NCI-H128 (cell line): ENCODE data around the gene C1orf74.

ENCODE experiments used
- DNase-seq: peaks from one replicate; lab custom pipeline; 2025; ENCODE audit not compliant: unreplicated experiment; lab: John Stamatoyannopoulos, UW

Gene C1orf74

DNA sequence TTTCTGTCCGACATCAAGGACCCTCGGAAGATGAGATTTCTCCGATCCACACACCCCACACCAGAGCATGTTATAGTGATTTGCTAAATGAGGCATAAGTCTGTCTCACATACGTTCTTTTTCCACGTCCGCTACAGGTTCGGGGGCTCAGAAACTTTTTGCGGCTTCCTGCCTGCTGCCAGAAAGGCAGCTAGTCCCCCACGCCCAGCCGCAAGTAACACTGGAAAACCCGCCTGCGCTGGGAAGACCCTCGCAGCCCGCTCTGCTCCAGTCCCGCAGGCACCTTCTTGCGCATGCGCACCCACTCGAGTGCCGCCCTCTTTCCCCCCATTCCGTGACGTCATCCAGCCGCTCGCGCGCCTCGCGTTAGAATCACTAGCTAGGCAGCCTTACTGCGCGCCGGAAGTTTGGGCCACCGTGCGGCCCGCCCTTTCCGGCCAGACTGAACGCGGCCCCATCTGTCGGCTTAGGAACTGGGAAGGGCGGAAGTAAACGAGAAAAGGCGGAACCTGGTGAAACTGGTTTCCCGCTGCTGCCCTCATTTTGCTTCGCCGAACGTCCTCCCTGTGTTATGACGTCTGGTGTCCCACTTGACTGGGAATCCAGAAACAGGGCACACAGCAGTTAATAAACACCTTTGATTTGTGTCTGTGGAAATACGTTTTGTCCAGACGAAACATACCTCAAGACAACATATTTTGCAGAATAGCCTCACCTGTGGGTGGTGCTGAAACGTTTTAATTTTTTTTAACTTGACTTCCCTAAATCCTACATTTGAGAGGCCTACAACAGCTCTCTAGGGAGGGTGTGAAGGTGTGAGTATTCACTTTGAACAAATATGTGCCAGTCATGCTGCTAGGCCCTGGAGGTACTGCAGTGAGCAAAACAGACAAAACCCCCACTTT lies at the start of gene C1orf74:
C1orf74 (minus strand) TSS at position 295 of the 905 bp plus-strand sequence. CDS start 925 bp downstream, outside the sequence.
- peak; percentile 98 for DNase-seq

DNA sequence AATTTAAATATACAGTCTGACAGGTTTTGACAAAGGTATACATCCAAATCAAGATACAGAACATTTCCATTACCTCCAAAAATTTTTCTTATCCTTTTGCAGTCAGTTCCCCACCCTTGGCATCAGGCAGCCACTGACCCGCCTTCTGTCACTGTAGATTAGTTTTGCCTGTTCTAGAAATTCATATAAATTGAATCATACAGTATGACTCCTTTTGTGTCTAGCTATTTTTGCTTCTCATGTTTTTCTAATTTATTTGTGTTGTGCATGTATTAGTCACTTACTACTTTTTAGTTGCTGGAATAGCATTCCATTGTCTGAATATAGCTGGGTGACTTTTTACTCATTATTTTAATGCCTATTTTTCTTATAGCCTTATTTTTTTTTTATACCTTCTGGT lies 47.3 kb upstream of the C1orf74 start:
- no peak for DNase-seq

DNA sequence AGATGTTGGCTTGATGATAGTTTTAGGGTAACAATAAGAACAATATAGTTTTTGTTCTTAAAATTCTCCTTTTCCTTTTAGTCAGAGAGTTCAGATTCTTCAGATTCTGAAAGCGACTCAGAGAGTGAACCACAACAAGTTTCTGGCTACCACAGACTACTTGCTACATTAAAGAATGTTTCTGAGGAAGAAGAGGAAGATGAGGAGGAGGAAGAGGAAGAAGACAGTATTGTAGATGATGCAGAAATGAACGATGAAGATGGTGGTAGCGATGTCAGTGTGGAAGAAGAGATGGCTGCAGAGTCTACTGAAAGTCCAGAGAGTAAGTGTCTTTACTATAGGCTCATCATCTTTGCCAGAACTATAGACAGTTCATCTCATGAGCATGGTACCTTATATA lies 46.4 kb upstream of the C1orf74 start:
- DNase-seq = no peak

DNA sequence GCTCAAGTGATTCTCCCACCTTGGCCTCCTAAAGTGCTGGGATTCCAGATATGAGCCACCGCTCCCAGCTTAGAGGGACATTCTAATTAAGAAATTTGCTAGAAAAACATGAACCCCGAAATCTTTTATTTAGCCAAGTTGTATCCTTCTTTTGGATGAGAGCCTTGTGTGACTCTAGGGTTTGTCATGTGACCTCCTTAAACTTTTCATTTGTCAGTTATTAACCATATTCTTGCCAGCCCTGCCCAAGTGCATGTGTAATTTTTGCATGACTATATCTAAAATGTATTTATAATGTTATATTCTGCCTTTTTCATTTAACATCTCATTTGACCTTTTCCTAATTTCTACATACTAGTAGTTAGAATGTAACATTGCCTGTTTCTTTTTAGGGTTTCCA lies 45.4 kb upstream of the C1orf74 start:
- no peak for DNase-seq

DNA sequence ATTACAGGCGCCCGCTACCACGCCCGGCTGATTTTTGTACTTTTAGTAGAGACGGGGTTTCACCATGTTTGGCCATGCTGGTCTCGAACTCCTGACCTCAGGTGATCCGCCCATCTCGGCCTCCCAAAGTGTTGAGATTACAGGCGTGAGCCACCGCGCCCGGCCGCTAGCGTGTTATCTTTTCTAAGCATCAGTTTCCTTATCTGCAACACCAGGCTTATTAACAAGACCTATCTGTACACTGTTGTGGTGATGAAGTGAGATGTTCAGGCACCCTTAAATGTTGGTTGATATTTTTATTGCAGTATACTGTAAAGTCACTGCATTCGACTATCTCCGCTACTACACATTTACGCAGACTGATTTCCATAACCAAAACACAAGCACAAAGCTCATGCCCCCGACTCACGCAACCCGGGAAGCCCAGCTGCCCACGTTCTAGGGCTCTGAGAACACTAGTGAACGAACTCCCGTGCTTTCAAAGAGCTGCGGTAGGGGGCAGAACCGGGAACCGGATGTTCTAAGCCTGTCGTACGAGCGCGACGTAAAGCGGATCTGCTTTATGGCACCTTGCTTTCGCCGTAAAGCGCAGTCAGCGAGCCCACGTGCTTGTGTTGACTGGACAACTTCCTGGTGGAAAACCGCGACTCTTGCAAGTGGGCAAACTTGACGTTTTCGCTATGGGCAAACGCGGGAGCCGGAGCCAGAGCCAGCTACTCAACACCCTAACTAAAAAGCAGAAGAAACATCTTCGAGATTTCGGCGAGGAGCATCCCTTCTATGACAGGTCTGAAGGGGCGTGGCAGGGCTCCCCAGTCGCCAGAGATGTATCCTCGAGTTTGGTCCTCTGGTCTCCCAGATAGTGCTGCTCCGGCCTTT lies 43.3 kb upstream of the C1orf74 start, which contains the start of gene UTP25:
UTP25 (plus strand) TSS at position 589 of the 879 bp plus-strand sequence; CDS start at position 681, 92 bp downstream.
- peak; percentile 94 for DNase-seq

DNA sequence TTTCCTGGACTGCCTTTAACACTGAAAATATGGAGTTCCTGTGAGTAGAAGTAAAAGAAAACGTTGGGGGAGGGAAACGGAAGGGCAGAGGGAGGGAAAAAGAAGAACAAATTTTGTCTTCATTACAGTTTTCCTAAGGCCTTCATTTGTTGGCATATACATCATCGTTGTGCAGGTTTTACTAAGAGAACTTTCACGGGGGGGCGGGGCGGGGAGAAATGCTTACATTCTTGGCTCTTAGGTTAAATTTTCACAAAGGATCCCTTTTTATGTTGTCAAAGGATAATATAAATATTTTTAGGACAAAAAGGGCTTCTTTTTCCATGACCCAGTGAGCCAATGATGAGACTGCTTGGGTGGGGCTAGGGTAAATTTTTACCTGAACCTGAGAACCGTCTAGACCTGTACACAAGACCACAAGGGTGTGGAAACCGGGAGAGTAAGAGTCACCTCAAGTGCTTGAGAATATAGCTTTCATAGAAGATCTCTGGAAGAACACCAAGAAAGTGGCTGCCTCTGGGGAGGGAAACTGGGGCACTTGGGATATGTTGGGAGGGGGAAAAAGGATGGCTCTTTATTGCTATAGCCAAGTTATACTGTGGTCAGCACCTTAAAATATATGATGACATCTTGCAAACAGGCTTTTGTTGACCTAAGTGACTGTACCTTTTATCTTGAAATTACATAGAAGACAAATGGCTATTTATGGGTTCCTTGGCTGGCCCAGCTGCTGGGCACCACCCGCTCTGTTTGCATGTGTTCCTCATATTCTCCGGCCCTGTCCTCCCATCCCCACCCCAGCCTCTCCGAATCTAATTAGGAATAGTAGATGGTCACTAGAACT lies 41.5 kb upstream of the C1orf74 start:
- no peak for DNase-seq

DNA sequence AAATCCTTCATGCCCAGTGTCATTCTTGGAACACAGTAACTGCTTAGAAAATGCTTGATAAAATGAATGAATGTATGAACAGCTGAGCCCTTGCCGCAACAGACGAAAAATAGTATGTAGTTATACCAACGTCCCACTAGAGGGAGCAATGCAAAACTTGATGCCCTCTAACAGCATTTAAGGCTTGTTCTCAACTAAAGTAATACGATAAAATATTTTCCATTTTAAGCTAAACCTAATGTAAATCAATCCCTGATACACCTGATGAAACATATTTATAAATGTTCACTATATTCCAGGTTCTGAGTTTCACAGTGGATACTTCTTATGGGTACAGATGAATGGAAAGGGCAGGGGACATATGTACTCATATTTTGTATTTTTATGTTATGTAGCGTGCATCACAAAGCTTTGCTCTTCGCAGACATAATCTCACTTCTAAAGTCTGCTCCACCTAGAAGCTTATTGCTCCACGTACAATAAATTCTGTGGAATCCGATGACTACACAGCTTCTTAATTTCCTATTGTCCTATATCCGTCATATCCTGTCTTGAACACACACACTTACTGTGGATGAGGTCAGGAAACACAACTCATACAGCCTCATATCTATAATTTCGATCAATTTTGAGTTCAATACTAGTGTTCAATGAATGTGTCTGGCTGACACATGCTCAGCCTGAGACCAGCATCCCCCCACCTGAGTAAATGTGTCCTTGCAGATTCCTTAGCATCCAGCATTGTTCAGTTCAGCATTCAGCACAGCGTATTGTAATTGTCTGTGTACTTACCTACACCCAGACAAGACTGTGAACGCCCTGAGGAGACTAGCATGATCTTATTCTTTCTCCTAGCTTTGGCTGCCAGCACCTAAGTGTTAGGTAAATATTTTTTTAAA lies 39.0 kb upstream of the C1orf74 start:
- DNase-seq = peak; percentile 10

DNA sequence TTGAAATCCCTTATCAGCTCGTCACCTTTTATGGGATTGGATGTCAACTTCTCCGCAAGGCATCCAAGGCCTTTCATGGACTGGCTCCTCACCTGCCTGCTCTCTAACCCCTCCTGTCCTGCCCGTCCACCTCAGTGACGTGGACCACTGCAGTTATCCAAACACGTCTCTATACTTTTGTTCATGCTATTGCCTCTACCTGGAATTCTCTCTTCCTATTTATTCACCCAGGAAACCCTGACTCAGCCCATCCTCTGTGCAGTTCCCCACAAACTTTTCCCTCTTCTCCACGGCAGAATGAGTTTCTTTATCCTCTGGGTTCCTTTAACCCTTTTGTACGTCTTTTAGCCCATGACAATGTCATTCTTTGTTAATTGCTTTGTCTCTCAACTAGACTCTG lies 38.3 kb upstream of the C1orf74 start:
- DNase-seq = no peak

DNA sequence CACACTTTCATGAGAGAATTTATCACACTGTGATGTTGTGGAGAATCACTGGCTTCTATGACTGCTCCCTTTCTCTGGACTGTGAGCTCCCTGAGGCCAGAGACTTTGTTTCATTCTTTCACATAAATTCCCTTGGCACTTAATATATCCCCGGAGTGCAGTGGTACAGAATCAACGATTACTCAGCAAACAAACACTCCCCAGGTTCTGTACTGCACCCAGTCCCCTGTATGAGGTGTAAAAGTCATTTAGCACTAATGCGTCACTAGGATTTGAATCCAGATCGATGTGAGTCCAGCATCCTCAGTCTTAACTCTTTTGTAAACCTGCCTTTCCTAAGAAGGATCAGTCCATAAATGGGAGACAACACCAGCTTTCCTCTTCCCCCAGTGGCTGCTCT lies 36.6 kb upstream of the C1orf74 start:
- DNase-seq = no peak

DNA sequence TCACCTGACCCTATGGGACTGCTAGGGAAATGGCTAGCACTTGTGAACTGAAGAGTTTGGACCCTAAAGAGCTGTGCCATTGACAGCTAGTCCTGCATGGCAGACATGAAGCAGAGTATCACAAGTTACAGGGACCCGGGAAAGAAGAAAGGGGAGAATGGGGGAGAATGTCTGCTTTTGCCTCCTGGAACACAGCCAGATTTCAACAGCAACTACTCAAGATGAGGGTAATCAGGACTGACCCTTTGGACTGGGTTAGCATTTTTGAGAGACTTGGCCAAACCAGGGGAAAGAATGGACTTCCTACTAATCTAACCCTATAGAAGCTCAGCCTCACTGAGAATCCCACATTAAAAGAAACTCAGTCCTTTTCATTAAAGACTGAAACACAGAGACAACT lies 34.7 kb upstream of the C1orf74 start:
- no peak for DNase-seq

DNA sequence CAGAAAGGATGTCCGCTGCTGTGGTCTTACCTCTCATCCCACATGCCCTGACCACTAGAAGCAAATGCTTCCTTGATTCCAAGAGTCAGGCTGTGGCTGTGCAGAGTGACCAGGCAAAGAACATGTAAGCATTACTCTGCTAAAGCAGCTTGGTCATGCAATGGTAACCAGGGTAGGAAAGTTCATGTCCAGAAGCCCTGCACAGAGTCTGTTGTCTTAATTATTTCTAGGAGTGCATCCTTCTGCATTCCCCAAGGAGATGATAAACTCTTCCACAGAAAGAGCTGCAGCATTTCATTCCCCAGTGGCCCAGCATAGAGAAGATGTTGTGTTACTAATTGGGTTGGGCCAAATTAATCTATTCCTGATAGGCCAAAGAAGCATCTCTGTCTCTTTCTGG lies 33.3 kb upstream of the C1orf74 start:
- DNase-seq = no peak

DNA sequence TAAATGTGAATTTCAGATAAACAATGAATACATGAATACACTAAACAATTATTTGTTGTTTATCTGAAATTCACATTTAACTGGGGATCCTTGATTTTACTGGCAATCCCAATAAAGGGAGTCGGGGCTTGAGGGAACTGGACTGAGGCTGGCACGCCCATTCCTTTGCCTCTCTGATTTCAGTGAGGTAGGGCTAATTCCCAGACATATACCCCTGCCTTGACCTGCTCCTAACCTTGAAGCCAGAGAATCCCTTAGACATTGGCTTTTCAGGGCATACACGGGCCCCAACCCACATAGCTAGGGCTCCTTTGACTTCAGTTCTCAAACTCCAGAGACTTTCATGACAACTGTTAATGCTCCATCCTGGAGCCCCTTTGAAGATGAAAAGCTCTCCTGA lies 32.6 kb upstream of the C1orf74 start:
- no peak for DNase-seq

DNA sequence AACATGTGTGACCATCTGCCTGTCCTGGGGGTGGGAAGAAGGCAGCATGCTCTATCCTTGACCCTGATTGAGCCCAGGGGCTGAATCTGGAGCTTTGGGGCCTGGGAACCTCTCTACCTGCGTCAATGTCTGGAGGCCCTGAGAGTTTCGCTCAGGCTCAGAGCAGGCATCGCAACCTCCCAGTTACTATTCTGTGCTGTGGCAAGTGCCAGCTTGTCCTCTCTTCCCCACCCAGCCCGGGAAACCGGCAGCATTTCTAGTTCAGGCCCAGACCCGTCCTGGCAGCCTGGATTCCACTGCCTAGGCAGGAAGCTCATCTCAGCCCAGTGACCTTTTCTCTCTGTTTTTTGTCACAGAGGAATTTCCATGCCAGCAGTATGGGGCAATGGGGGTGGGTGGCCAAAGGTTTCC lies 31.6 kb upstream of the C1orf74 start:
- no peak for DNase-seq

DNA sequence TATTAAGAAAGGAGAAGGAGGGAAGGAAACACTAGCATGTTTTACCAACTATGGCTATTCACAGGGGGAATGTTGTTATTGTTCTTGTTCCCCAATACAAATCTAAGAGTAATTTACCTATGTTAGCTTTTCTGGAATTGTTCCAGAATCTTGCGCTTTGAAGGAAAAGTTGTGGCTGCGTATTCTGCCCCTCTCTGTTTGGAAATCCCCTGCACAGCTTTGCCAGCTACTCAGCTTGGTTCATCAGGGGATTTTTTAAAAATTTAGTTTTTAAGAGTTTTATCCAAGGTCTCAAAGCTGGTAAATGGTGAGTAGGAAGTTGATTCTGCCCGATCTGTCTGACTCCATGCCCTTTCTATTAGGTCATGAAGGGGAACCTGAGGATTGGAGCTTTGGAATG lies 31.1 kb upstream of the C1orf74 start:
- no peak for DNase-seq

DNA sequence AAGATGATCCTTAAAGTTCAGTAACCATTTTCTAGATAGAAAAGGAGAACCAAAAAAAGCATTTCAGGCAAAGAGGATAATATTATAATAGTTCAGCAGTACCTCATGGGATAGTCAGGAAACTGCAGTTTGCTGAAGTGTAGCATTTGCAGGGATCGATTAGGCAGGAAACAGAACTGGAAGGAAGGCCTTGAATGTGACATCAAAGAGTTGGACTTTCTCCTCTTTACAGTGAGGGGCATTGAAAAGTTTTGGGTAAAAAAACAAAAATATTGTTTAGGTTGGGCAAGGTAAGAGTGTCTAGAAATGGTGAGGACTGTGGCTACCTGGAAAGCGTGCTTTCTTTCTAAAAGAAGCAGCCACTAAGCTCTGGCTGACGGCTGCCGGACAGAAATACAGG lies 29.5 kb upstream of the C1orf74 start:
- DNase-seq = no peak

DNA sequence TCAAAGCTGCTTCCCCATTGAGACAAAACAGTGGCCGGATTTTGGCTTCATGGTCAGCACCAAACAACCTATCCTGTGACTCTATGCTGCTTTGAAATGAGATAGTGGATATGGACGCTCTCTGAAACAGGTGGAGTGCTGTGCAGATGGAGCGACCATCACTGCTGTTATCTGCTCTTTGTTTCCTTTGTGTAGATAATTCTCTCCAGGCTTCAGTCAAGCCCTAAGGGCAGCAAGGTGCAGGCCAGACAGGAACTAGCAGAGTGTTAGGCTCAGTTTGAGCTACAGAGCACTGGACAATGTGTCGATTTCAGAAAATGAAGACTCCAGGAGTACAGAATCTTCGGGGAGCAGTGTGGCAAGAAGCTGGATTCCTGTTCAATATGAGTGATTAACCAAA lies 26.4 kb upstream of the C1orf74 start:
- DNase-seq = no peak

DNA sequence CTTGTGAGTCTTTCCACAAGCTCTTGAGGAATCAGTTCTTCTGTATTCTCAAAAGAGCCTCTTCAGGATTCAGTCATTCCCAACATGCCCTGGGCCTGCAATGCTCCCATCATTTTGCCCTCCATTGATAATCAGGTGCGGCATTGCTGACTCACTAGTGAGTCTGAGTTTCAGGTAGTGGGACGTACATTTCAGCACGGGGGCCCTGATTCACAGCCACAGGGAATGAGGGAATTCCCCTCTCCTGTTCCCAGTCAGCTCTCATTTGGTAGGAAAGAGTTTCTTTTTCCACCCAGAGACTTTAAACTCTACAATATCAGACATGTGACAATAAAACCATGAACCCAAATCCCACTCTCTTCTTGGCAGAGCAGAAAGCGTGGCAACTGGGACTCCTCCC lies 25.3 kb upstream of the C1orf74 start:
- no peak for DNase-seq

DNA sequence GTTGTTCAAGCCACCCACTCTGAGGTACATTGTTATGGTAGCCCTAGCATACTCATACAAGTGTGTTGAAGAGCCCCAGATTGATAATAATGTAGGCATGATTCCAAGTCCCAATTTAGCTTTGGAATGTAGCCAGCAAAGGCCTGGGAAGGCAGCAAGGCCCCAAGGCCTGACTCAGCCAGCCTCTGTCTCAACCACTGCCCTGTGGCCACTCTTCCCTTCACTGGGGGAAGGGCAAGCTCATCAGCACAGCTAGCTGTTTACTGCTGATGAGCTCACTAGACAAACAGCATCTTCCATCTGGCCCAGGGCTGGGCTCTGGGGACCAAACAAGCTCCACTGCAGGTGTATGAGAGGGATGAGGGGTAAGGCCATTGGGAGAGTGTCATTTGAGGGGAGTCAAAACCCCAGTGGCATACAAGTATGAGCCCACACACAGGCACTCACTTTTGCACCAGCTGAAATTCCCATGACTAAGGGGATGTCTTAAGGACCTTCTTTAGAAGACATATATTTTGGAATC lies 23.8 kb upstream of the C1orf74 start:
- DNase-seq = peak; percentile 39

DNA sequence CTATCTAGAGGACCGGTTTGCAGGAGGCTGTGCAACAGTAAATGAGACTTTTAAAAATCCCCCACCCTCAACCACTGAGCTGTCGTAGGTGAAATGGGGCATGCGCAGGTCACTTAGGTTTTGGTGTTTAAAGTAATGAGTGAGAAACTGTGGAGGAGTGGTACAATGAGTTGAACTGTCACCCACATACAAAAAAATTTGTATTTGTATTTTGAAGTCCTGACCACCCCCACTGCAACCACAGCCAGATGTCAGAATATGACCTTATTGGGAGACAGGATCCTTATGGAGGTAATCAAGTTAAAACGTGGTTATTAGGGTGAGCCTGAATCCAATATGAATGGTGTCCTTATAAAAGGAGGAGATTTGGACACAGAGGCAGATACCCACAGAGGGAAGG lies 23.1 kb upstream of the C1orf74 start:
- DNase-seq = no peak
